Activated CD4-positive, CD25-positive, alpha-beta regulatory T cell treated with anti-CD3 and anti-CD28 coated beads, Interleukin-2, amount 50 U/mL, for 16 hours (primary cell): ENCODE results near the gene FGFR2.
"Not testable (repeated sequence)": the region's sequence is repeated elsewhere in the genome, so short reads cannot be mapped to it uniquely, and the experiment has no call there.

Experiments
- DNase-seq: peaks from one replicate; pipeline ENCODE4 v3.0.0-alpha.2; 2020; ENCODE audit warnings: low read depth, low spot score

Gene FGFR2

DNA sequence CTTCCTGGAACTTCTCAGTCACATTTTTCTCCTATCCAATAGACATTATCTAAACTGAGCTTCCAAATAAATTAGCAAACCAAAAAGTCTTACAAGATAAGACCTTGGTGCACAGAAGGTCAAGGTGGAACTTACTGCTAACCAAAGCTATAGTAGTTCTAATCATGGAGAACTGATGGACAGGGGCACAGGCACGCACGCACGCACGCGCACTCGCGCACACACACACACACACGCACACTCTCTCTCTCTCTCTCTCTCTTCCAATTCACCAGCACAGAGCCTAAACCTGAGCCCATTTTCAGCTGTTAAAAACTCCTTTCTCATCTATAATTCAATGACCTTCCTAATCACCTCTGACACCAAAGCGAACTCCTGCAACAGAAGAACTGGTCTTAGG lies 7.5 kb downstream of the FGFR2 start:
- no peak for DNase-seq

GRCh38 chr10:121589553-121589952 lies 8.7 kb downstream of the FGFR2 start:
- no peak for DNase-seq

- no peak for DNase-seq
Measured at GRCh38 chr10:121583857-121584256, 14.4 kb downstream of the FGFR2 start.

DNA sequence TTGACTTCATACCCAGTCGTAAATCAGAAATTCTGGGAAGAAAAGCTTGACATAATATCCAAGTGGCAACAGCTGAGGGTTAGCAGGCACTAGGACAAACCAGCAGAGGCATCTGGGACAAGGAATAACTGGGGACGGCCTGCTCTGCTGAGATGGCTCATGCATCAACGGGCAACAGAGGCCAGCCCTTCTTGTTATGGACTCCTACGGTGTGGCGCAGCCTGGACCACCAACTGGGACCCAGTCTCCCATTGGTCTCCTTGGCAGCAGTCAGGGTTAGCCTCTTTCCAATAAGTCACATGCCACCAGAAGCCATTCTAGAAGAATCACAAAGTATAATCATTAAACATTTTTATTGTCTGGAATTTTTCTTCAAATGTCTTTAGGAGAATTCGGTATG lies 15.0 kb downstream of the FGFR2 start:
- no peak for DNase-seq

DNA sequence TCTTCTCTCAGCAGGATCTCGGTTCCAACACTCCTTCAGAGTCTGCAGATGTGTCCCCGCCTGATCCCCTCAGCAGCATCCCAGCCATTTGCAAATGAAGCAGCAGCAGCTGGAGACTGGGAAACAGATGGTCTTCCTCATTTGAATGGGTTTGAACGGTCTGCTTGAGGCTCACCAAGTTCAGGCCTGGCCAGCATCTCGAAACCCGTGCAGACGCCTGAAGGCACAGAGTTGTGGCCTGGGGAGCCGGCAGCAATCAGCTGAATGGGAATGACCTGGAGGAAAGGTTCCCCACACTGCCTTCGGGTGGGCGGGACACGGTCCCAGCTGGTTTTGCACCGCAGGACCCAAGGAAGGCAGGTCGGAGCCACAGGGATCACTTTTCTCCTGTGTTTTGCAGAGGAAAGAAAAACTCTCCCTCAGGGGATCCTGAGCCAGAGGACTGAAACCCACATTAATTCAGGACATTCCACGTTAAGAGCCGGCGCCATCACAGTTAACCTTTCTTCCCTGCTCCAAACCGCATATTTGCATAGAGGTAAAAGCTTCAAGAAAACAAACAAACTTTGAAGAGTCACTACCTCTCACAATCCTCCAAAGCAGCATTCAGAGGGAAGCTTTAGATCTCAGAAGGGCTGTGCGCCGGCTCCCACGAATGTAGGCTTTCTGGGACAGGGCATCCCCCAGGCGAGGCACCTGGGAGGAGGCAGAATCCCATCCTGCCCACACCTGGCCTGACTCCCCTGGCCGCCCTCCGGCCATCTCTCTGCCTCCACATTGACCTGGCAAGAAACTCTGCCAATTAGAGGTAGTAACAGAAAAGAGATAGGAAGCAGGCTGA lies 17.7 kb downstream of the FGFR2 start:
- DNase-seq = no peak

GRCh38 chr10:121579656-121580055 lies 18.6 kb downstream of the FGFR2 start:
- no peak for DNase-seq

GRCh38 chr10:121578965-121579364 lies 19.3 kb downstream of the FGFR2 start:
- DNase-seq = no peak

DNA sequence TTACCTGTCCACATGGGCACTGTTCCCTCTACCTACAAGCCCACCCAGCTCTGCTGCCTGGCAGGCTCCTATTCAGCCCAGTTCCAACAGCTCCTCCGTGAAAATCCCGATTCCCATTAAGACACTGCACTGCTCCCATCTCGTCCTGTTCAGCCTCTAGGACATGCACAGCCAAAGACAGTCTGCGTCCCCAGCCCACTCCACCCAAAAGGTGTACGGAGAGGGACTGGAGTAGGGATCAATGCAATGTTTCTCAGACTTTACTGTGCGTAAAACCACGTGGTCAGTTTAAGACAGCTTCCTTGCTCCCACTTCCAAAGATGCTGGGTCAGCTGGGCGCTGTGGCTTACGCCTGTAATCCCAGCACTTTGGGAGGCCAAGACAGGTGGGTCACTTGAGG lies 19.9 kb downstream of the FGFR2 start:
- no peak for DNase-seq

DNA sequence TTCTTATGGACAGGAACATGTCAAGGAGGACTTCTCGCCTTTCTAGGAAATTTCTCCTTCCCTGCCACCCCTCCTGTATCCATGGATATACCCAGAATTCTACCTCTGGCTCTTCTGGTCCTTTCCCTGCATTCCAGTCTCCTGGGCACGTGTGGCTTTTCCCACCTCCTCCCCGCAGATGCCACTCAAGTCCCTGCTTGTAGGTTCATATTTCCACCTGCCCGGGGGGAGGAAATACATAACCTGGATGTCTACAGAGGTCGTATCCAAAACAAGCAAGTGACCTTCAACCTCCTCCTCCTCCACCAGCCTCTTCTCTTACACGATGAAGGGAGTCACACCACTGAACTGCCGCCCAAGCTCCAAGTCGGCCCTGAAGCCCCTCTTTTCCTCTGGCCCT lies 20.7 kb downstream of the FGFR2 start:
- no peak for DNase-seq

DNA sequence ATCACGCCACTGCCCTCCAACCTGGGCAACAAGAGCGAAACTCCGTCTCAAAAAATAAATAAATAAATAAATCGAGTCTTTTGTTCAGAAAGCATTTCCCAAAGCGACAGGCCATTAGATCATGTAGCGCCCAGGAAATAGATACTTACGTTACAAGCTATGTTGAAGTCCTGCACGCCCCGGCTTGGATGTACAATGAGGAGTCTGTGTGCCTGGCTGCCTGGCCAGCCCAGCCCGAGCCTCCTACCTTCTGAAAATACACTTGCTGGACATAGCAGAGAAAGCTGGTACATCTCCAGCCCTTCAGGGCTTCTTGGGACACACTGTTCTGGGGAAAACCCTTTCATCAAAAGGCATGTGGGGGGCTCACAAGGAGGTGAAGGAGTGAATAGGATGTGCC lies 22.1 kb downstream of the FGFR2 start:
- DNase-seq = no peak

DNA sequence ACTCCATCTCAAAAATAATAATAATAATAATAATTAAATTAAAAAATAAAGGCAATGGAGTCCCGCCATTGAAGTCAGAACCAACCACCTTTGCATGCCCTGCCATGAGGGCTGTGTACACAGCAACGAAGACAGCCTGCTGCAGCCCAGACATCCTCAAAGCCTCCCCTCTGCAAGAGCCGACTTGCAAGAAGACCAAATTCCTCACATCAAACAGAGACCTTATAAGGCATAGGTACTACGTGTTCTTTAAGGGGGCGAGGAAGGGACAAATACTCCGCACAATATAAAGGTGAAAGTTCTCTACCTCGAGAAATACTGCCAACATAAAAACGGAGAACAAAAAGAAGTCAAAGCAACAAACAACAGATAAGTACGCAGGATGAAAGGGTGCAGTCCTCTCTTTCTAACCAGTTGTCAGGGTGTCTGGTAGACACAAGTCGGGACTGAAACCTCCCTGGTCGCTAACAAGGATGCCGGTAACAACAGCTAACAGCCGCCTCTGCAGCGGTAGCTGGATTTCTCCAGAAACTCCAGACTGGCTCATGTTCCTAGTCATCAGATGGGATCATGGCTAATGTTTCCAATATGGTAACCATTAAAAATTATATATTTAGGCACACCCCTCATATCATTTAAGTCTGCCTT lies 23.6 kb downstream of the FGFR2 start:
- DNase-seq = no peak

DNA sequence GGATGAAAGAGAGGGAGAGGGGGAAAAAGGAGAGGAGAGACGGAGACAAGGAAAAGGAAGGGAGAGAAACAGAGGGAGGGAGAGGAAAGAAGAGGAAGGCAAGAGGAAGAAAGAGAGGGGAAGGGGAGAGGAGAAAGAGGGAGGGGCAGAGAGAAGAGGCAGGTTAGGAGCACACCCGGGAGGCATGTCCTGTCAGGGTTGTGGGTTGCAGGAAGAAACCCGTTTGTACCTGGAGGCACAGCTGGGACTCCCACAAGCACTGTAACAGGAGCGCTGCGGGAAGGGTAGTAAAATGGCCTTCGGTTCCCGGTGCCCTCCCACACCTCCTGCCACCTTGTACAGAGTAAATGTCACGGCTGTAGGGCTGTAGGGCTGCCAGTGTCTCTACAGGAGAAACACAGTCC lies 24.7 kb downstream of the FGFR2 start:
- DNase-seq = no peak

DNA sequence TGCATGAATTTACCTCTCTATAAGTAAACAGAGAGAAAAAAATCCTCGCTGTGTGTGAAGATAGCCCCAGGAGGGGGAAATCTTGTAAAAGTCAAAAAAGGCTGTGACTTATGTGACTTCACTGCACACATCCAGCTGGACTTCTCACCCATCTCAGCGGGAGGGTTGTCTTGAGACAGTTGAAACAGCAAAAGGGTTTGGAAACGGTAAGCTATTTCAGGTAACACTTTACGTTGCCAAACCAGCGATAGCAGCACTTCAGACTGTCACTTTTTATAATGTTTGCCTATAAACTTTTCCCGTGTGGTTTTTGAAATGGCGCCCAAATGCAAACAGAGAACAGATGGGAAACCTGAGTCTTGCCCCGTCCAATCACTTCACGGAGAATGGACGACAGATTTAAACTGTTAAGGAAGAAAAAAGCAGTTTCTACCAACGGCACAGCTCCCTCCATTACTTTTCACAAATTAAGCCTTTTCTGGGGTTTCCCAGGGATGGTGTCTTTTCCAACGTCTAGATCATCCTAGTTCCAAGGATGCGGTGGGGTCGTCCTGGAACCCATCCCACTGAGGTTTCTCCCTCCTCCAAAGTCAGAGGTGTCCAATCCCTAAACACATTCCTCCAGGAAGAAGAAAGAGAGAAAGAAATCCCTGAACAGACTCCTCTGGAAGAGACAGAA lies 25.2 kb downstream of the FGFR2 start:
- DNase-seq = no peak

DNA sequence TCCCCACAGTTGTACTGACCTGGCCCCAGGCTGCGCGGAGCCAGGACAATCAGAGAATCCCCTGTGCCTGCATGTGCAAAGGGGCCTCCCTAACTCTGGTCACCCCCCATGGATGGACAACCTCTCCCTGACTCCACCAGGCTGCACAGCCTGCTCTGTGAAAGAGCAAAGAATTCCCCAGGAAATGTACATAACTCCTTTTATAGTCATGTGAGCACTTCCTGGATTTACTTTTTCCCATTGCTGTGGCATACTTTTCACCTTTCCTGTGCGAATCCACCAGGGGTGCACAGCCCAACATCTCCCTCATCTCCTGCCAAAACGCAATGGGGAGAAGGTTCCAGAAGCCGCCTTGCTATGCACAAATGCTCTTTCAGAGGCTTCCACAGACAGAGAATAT lies 27.9 kb downstream of the FGFR2 start:
- DNase-seq = no peak

DNA sequence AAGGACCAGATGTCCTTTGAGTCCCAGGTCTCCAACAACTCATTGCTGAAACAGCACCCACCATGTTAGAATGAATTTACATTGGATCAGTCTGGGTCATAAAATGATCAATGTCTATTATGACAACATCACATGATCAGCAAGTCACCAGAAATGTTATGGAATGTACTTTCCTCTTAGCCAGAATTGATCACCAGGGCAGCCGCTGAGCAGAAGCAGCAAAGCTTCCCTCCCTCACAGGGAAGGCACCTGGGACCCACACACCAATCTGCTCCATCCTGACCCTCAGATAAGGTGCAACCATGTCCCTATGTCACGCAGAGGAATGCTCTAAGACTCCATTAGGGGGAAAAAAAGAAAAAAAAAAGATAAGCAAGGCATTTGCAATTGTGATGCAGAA lies 30.0 kb downstream of the FGFR2 start:
- no peak for DNase-seq

DNA sequence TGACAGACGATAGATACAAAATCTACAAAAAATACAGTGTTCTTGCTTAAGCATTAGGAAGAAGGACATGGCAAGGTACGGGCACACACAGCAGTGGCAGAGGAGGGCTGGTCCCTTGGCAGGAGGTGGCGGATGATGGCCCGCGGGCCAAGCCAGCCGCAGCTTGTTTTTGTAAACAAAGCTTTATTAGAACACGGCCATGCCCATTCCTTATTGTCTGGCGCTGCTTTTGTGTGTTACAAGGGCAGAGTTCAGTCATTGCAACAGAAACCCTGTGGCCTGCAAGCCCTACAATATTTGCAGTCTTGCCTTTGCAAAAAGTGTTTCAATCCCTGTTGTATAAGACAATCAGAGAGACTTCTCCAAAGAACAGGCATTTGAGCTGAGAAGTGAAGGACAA lies 30.7 kb downstream of the FGFR2 start:
- DNase-seq = no peak

DNA sequence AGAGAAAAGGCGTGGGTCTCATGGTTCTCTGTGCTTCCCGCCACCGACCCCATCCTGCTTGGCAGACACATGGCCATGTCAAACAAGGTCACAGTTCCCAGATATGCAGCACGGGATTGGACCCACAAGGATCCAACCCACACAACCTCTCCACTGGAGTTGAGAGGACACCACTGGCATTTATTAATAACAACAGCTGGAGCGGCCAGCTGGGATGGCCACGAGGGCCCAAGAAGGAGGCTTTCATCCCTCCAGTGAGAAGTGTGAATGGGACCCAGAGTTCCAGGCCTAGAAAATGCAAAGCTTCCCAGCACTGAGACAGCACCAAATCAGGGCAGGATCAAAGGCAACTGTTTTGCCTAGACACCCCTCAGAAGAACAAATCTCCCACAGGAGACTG lies 31.5 kb downstream of the FGFR2 start:
- no peak for DNase-seq

DNA sequence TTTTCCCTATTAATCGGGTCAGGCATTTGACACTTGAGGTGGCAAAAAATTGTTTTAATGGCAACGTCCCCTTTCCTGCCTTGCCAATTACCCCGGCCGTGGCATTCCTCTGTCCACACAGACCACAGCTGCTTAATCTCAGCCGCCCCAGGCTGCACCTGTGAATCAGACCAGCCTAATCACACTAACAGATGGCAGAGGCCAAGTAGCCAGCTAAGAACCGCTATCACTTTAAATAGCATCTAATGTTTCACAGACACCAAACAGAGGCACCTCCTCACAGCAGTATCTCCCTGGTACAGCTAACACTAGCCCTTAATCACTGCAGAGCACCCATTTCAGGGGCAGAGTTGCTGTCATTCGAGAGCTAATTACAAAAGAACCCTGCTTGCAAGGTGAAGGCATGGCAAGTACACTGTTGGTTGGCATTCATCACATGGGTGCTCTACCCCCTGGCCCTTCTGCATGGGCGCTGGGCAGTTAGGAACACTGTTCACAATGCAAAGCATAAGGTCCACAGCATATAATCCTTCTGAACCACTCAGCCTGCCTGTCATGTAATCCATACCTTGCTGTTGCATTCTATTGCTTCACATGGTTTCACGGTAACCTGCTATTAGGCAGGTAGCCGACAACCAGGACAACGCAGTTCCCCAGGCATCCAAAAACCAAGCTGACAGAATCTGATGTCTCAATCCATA lies 38.8 kb downstream of the FGFR2 start:
- DNase-seq = no peak

DNA sequence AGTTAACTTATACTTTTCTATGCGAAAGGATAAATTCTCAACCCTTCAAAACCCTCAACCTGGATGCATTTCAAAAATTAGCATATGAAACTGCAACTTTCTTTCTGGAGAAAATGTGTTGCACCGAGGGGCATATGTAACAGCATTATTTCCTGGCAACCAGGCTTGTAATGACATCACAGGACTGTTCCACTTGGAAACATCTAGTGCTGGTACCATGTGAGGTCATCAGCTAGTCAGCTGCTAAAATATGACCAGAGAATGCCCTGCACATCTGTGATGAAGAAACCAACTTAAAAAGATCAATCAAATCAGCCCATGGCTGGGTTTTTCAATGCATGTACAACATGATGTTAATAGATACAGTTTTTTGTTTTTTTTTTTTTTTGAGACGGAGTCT lies 40.0 kb downstream of the FGFR2 start:
- no peak for DNase-seq

DNA sequence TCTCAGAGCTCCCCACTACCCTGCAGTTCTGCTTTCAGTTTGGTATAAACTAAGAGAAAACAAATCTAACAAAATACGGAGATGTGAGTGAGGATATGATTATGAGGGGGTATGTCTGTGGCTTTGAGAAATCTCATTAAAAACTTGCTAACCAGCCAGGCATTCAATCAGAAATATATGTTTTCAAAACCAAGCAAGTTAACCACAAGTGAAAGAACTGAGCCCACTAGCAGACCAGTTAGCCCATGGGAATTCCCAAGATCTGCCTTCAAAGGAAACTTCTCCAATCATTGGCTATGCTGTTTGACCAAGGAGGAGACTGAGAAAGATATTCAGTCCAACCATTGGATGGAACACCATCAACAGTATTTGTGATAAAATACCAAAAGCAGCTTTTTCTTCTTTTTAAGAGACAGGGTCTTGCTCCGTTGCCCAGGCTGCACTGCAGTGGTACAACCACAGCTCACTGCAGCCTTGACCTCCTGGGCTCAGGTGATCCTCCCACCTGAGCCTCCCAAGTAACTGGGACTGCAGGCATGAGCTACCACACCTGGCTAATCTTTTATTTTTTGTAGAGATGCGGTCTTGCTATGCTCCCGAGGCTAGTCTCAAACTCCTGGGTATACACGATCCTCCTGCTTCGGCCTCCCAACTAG lies 41.2 kb downstream of the FGFR2 start:
- DNase-seq = no peak

GRCh38 chr10:121556455-121556854 lies 41.8 kb downstream of the FGFR2 start:
- DNase-seq = no peak

DNA sequence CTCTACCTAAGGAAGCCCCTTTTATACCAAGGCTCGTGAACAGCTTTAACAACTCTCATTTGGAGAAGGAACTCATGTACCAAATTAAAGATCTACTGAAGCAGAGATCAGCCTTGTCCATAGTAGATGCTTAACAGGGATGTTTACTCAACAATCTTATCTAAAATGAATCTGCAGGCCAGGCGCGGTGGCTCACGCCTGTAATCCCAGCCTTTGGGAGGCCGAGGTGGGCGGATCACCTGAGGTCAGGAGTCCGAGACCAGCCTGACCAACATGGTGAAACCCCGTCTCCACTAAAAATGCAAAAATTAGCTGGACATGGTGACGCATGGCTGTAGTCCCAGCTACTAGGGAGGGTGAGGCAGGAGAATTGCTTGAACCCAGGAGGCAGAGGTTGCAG lies 43.3 kb downstream of the FGFR2 start:
- DNase-seq = not testable (repeated sequence)
